ENCODE results near the gene LYRM2. TPM values are rescaled to one million over a fixed set of nuclear protein-coding genes. Genes with fewer than 3 reads are reported as not detected.

The LYRM2 gene
- total RNA-seq, 3 donors from 2014 or later = 33.9 to 36.0 (median 35.9) TPM

- no peaks in the 10 kb centered on the region for H3K9me3 ChIP-seq
- intact Hi-C loops (cut with DNase I, micrococcal nuclease) = no loop called here
- DNase-seq (no peak), ATAC-seq (no peak)
- peaks cover 5% of the 10 kb centered on the region for H3K36me3 ChIP-seq (ENCODE audit: low read depth)
- H3K4me1 ChIP-seq (ENCODE audit: low read depth) = no peaks in the 10 kb centered on the region
- no peak for TF ChIP-seq CTCF (IDR thresholded peaks at IDR 0.05)
- no peak overlapping the region for H3K4me3 ChIP-seq
Measured at GRCh38 chr6:89680551-89680950, 42.0 kb upstream of the LYRM2 start.

DNA sequence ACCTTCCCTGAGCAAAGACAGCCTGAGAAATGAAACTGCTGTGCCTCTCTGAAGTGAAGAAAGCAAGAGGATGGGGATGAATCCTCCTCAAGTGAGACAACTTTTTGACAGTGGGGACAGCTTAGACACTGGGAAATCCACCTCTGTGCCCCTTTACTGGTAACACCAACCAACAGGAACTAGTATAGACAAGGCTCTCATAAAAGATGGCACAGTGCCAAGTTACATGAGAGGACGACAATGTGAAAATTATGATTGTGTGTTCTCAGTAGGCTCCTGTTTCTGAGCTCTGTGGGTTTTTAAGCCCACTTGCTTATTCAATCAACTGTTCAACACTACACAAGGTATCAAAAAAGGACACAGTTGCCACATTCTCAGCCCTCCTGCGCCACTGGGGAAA, 41.6 kb upstream of the LYRM2 start:
- intact Hi-C loops (cut with DNase I, micrococcal nuclease) = no loop called here
- H3K4me3 ChIP-seq = no peak overlapping the region
- ATAC-seq = no peak
- no peak for TF ChIP-seq CTCF (IDR thresholded peaks at IDR 0.05)
- H3K4me1 ChIP-seq (ENCODE audit: low read depth) = no peaks in the 10 kb centered on the region
- H3K9me3 ChIP-seq = no peaks in the 10 kb centered on the region
- peaks cover 5% of the 10 kb centered on the region for H3K36me3 ChIP-seq (ENCODE audit: low read depth)
- peak in 1 of 3 donors; percentile 12 for DNase-seq

DNA sequence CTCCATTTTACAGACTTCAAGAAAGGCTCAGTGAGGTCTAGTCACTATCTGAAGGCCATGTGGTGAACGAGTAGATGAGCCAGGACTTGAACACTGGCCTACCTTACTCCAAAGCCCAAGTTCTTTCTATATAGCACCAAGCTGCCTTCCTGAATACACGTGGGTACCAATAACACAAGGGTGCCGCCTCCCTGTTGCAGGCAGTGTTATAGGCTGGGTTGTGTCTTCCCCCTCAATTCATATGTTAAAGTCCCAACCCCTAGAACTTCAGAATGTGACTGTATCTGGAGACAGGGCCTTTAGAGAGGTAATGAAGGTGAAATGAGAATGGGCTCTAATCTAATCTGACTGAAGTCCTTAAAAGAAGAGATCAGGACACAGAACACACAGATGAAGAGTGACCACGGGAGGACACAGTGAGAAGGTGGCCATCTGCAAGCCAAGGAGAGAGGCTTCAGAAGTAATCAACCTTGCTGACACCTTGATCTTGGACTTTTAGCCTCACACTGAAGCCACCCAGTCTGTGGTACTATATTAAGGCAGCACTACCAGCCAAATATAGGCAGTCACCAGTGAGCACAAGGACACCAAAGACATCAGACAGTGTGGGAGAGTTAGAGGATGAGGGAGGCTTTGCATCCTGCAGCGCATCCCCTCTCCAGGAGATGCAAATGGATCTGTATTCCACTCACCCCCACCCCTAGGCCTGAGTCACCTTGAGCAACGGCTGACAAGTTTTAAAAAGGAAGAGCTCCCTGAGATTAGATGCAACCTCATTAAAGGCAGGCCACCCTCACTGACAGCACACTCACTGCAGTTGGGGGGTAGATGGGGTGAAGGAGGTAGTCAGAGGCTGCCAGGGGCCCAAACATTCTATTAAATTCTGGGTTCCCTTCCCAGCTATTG, 40.9 kb upstream of the LYRM2 start:
- intact Hi-C loops (cut with DNase I, micrococcal nuclease) = no loop called here
- peaks cover 5% of the 10 kb centered on the region for H3K36me3 ChIP-seq (ENCODE audit: low read depth)
- DNase-seq = no peak
- H3K4me1 ChIP-seq (ENCODE audit: low read depth) = no peaks in the 10 kb centered on the region
- H3K4me3 ChIP-seq = no peak overlapping the region
- H3K9me3 ChIP-seq = no peaks in the 10 kb centered on the region
- ATAC-seq = no peak
- no peak for TF ChIP-seq CTCF (IDR thresholded peaks at IDR 0.05)

DNA sequence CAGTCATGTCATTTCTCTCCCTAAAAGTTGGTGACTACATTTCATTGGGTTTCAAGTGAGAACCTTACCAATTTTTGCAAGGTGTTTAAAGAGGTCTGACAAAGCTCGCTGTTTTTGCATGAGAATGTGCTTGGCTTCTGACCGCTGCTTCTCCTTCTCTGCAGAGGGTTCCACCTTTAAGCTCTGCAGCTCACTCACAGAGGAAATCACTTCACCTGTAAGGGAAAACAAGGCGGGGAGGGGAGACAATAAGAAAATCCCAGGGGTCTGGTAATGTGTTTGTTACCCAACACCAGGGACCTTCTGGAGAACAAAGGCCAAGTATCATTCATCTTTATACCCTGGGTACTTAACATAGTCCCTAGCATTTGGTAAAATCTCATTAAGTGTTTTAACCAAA, 40.0 kb upstream of the LYRM2 start:
- H3K36me3 ChIP-seq (ENCODE audit: low read depth) = peaks cover 8% of the 10 kb centered on the region
- H3K4me3 ChIP-seq = no peak overlapping the region
- no peak for TF ChIP-seq CTCF (IDR thresholded peaks at IDR 0.05)

GRCh38 chr6:89675949-89676748, 37.6 kb upstream of the LYRM2 start:
- H3K4me3 ChIP-seq = no peak overlapping the region
- TF ChIP-seq CTCF (IDR thresholded peaks at IDR 0.05) = no peak
- no peaks in the 10 kb centered on the region for H3K9me3 ChIP-seq
- no peak for DNase-seq
- H3K4me1 ChIP-seq (ENCODE audit: low read depth) = no peaks in the 10 kb centered on the region
- H3K36me3 ChIP-seq (ENCODE audit: low read depth) = peaks cover 13% of the 10 kb centered on the region
- ATAC-seq = no peak
- intact Hi-C loops (cut with DNase I, micrococcal nuclease) = no loop called here

More for the DNA sequence above, 40.0 kb upstream of the LYRM2 start:
- DNase-seq (no peak), ATAC-seq (no peak)
- H3K4me1 ChIP-seq (ENCODE audit: low read depth) = no peaks in the 10 kb centered on the region
- no peaks in the 10 kb centered on the region for H3K9me3 ChIP-seq
- intact Hi-C loops (cut with DNase I, micrococcal nuclease) = no loop called here

Data from mucosa of descending colon (tissue), 3 donors.